Gastroesophageal sphincter (tissue), 4 donors: ENCODE data around the gene ZSWIM6. TPM values are rescaled to one million over a fixed set of nuclear protein-coding genes. Genes with fewer than 3 reads are reported as not detected.

Source experiments
- ATAC-seq: fragments of 150-250 bp; one replicate; pipeline ENCODE4 v1.9.1; 2016; ENCODE audit warnings: mild to moderate bottlenecking, moderate library complexity
- H3K27ac ChIP-seq, 4 donors: fragments of 200-600 bp; sonication (generic) in 3 of 4; 1 replicate in 3 of 4; 2 replicates in 1 of 4; pipeline ENCODE4 v1.5.1; 2016 to 2019
- H3K27me3 ChIP-seq: fragments of 200-600 bp; sonication (generic); one replicate; pipeline ENCODE4 v1.5.1; 2019
- H3K36me3 ChIP-seq, 2 donors: fragments of 200-600 bp; sonication (generic); one replicate each; pipeline ENCODE4 v1.5.1; 2019; ENCODE audit warnings: control low read depth in 1 of 2
- H3K4me1 ChIP-seq, 3 donors: fragments of 200-600 bp; sonication (generic); 1 replicate in 2 of 3; 2 replicates in 1 of 3; pipeline ENCODE4 v1.5.1; 2016 to 2019; ENCODE audit warnings: control low read depth in 2 of 3
- H3K4me3 ChIP-seq, 2 donors: fragments of 200-600 bp; sonication (generic); one replicate each; pipeline ENCODE4 v1.5.1; 2019; ENCODE audit warnings: mild to moderate bottlenecking in 1 of 2, moderate library complexity in 1 of 2
- H3K9me3 ChIP-seq, 3 donors: fragments of 200-600 bp; sonication (generic); one replicate each; pipeline ENCODE4 v1.5.1; 2017 to 2019; ENCODE audit warnings: control low read depth in 2 of 3
- CTCF ChIP-seq, 4 experiments: fragments of 200-600 bp in 2 of 4; fragments of 450-650 bp in 2 of 4; sonication (generic) in 1 of 4; IDR thresholded peaks; one replicate each; pipeline ENCODE4 v1.5.1; 2017 to 2019; ENCODE audit warnings: antibody characterized with exemption in 4 of 4, mild to moderate bottlenecking in 2 of 4, moderate library complexity in 2 of 4
- EP300 ChIP-seq: sonication (generic); formaldehyde crosslinking; IDR thresholded peaks from one replicate; pipeline ENCODE4 v1.6.1; 2017; ENCODE audit warnings: antibody characterized with exemption, mild to moderate bottlenecking
- POLR2A ChIP-seq, 2 donors: fragments of 450-650 bp; IDR thresholded peaks; one replicate each; pipeline ENCODE4 v1.6.1; 2017; ENCODE audit warnings: antibody characterized with exemption in 2 of 2, mild to moderate bottlenecking in 2 of 2, moderate library complexity in 1 of 2
- POLR2AphosphoS5 ChIP-seq: sonication (generic); formaldehyde crosslinking; IDR thresholded peaks from one replicate; pipeline ENCODE4 v1.6.1; 2017; ENCODE audit warnings: antibody characterized with exemption
- WGBS, 2 donors: methylation state at CpG; one replicate each; pipeline ENCODE4 v1.1.5; 2018; ENCODE audit warnings: low coverage in 1 of 2; 5-methylcytosine and 5-hydroxymethylcytosine counted together
- total RNA-seq, 4 donors: library from RNA; depleted of rRNA; stranded (reverse); fragments of >200 nt; gene quantifications; one replicate each; pipeline ENCODE4 v1.1.0, GENCODE V29; 2016

Gene ZSWIM6
- total RNA-seq, 4 donors from 2014 or later, result 8.9 to 20.9 (median 12.3) TPM

GRCh38 chr5:61357745-61358144, 25.7 kb downstream of the ZSWIM6 start:
- Histone ChIP-seq H3K4me1 (peaks cover 0 to 42% (median 0%) of the 10 kb centered on the region in 3 donors), H3K27ac (no peak overlapping the region), H3K27me3 (no peaks in the 10 kb centered on the region), H3K9me3 (peaks cover 0 to 6% (median 0%) of the 10 kb centered on the region in 3 donors), H3K4me3 (no peak overlapping the region), H3K36me3 (no peaks in the 10 kb centered on the region)
- 26 to 28% methylated on average over 2 of the region's 2 CpGs for WGBS, 2 donors
- no peak for ATAC-seq
- no peak for TF ChIP-seq EP300
- TF ChIP-seq POLR2AphosphoS5, result no peak
- TF ChIP-seq CTCF (IDR thresholded peaks at IDR 0.05), result peak in 1 of 4 experiments; percentile 8
- TF ChIP-seq POLR2A (IDR thresholded peaks at IDR 0.05), result no peak

GRCh38 chr5:61362796-61363368, 30.8 kb downstream of the ZSWIM6 start:
- Histone ChIP-seq H3K9me3 (no peaks in the 10 kb centered on the region), H3K4me1 (peaks cover 0 to 48% (median 0%) of the 10 kb centered on the region in 3 donors), H3K36me3 (no peaks in the 10 kb centered on the region), H3K27ac (no peak overlapping the region), H3K4me3 (no peak overlapping the region), H3K27me3 (no peaks in the 10 kb centered on the region)
- 86 to 95% methylated on average over 2 of the region's 2 CpGs for WGBS, 2 donors
- TF ChIP-seq CTCF (IDR thresholded peaks at IDR 0.05), result peak in 1 of 4 experiments; percentile 14
- TF ChIP-seq POLR2A (IDR thresholded peaks at IDR 0.05), result no peak
- no peak for TF ChIP-seq EP300
- no peak for ATAC-seq

GRCh38 chr5:61363401-61364114, 31.5 kb downstream of the ZSWIM6 start:
- no peak for ATAC-seq
- no peaks in the 10 kb centered on the region for H3K9me3 ChIP-seq
- peaks cover 0 to 48% (median 0%) of the 10 kb centered on the region in 3 donors for H3K4me1 ChIP-seq
- 90 to 92% methylated on average over 3 of the region's 3 CpGs for WGBS, 2 donors
- no peak overlapping the region for H3K4me3 ChIP-seq
- no peaks in the 10 kb centered on the region for H3K36me3 ChIP-seq
- no peaks in the 10 kb centered on the region for H3K27me3 ChIP-seq
- TF ChIP-seq POLR2AphosphoS5, result no peak
- no peak for TF ChIP-seq EP300
- no peak for TF ChIP-seq POLR2A (IDR thresholded peaks at IDR 0.05)
- TF ChIP-seq CTCF (IDR thresholded peaks at IDR 0.05), result no peak
- no peak overlapping the region for H3K27ac ChIP-seq

- no peak for ATAC-seq
- H3K4me3 ChIP-seq, result no peak overlapping the region
- no peaks in the 10 kb centered on the region for H3K27me3 ChIP-seq
- 92 to 94% methylated on average over 3 to 4 of the region's 7 CpGs for WGBS, 2 donors
- H3K9me3 ChIP-seq, result no peaks in the 10 kb centered on the region
- peaks cover 0 to 23% (median 0%) of the 10 kb centered on the region in 3 donors for H3K4me1 ChIP-seq
- no peak overlapping the region for H3K27ac ChIP-seq
- TF ChIP-seq POLR2AphosphoS5 (no peak), POLR2A (IDR thresholded peaks at IDR 0.05) (no peak), EP300 (no peak), CTCF (IDR thresholded peaks at IDR 0.05) (no peak)
- H3K36me3 ChIP-seq, result no peaks in the 10 kb centered on the region
Observed at GRCh38 chr5:61366497-61367240, 34.6 kb downstream of the ZSWIM6 start.
